ENCODE results near the gene GLT8D2.

DNA sequence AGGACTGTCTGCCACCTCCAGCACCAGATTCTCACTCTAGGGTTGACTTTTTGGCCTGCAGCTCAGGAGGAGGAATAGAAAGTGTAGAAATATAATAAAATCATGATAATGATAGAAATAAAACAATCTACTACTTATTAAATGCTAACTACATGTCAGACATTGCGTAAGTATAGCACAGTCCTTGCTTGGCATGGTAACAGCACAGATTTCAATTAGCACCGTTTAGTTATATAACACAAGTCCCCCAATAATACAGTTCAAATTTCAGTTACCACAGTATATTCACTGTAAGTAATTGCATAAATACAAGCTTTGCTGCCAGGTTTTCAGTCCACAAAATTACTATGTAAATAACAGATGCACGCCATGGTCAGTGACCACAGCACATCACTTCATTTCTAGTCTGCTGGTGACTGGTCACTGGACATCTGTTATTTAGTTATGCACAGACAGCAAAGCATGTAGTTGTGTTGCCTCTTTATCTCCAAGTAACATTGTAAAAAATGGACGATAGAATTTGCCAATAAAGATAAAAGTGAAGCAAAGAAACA is 6.5 kb upstream of the GLT8D2 start:
- TF ChIP-seq, protein P1, sequence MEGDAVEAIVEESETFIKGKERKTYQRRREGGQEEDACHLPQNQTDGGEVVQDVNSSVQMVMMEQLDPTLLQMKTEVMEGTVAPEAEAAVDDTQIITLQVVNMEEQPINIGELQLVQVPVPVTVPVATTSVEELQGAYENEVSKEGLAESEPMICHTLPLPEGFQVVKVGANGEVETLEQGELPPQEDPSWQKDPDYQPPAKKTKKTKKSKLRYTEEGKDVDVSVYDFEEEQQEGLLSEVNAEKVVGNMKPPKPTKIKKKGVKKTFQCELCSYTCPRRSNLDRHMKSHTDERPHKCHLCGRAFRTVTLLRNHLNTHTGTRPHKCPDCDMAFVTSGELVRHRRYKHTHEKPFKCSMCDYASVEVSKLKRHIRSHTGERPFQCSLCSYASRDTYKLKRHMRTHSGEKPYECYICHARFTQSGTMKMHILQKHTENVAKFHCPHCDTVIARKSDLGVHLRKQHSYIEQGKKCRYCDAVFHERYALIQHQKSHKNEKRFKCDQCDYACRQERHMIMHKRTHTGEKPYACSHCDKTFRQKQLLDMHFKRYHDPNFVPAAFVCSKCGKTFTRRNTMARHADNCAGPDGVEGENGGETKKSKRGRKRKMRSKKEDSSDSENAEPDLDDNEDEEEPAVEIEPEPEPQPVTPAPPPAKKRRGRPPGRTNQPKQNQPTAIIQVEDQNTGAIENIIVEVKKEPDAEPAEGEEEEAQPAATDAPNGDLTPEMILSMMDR (IDR thresholded peaks at IDR 0.05), result no peak
- TF ChIP-seq POLR2A (IDR thresholded peaks at IDR 0.05), result no peak

All from esophagus squamous epithelium (tissue), 4 donors.